Ectodermal cell (in vitro differentiated cells): ENCODE measurements around the gene PLCZ1.

Source experiments
- H3K27ac ChIP-seq: 2 replicates; pipeline ENCODE4 v1.7.0; 2013; ENCODE audit warnings: mild to moderate bottlenecking, low read depth, low read length; ENCODE audit not compliant: insufficient read depth, poor library complexity, severe bottlenecking
- H3K27me3 ChIP-seq: 2 replicates; pipeline ENCODE4 v1.7.0; 2013; ENCODE audit warnings: mild to moderate bottlenecking, low read length; ENCODE audit not compliant: insufficient read depth, control insufficient read depth, poor library complexity, severe bottlenecking
- H3K36me3 ChIP-seq: one replicate; pipeline ENCODE4 v1.7.0; 2013; ENCODE audit warnings: low read length; ENCODE audit not compliant: control insufficient read depth, insufficient read depth
- H3K4me1 ChIP-seq: one replicate; pipeline ENCODE4 v1.7.0; 2013; ENCODE audit warnings: low read length; ENCODE audit not compliant: control insufficient read depth, insufficient read depth
- H3K4me3 ChIP-seq: 2 replicates; pipeline ENCODE4 v1.7.0; 2013; ENCODE audit warnings: low read depth, low read length, control low read depth; ENCODE audit not compliant: insufficient read depth
- H3K9me3 ChIP-seq: 2 replicates; pipeline ENCODE4 v1.7.0; 2013; ENCODE audit warnings: mild to moderate bottlenecking, low read length, moderate library complexity; ENCODE audit not compliant: control insufficient read depth
- WGBS, 2 experiments: methylation state at CpG; one replicate each; pipeline ENCODE4 v1.1.7; 2013; ENCODE audit warnings: missing lambda C conversion rate in 2 of 2; 5-methylcytosine and 5-hydroxymethylcytosine counted together

PLCZ1 gene

DNA sequence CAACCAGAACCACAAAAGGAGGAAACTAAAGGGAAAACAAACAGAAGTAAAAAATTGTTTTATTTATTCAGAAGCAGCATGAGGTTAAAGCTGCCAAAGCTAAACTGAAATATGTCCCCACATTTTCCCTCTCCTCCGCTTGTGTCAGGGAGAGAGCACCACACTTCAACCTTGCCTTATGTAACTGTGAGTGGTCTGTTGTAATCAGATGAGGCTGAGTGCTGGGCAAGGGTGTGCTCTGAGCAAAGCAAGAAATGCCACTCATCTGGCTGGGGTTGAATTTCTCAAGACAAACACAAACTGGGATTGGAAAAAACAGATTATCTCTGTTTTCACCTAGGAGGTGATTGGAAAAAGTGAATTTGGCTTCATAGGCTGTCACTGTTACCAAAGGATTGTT, 12.3 kb upstream of the PLCZ1 start:
- peaks cover 26% of the 10 kb centered on the region for H3K4me1 ChIP-seq
- H3K27ac ChIP-seq, result no peak overlapping the region
- H3K9me3 ChIP-seq, result no peaks in the 10 kb centered on the region
- WGBS, 2 experiments, result 85% methylated on average over 1 of the region's 1 CpG; no CpG with 5 or more reads in 1 of the 2 experiments
- no peaks in the 10 kb centered on the region for H3K27me3 ChIP-seq
- H3K4me3 ChIP-seq, result no peak overlapping the region
- no peaks in the 10 kb centered on the region for H3K36me3 ChIP-seq

DNA sequence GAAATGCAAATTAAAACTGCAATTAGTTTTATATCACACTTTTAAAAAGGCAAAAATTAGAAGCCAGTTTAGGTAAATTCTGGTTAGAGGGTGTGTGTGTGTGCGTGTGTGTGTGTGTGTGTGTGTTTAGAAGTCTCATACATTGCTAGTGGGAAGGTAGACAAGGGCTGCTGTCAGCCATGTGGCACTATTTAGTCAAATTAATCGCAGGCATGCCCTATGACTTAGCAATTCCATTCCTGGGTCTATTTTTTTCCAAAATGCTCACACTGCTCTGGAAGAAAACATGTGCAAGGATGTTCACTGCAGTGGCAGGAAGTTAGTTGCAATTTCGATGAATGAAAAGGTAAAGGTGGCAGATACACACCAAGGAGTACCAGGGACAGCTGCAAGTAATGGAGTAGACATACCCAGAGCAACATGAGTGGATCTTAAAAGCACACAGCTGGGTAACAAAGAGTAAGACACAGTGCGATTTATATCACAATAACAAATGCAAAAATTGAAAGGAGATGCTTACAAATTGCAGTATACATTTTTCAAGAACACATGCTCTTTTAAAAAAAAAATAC, 11.7 kb upstream of the PLCZ1 start:
- H3K36me3 ChIP-seq, result no peaks in the 10 kb centered on the region
- H3K9me3 ChIP-seq, result no peaks in the 10 kb centered on the region
- H3K27me3 ChIP-seq, result no peaks in the 10 kb centered on the region
- WGBS, 2 experiments, result 92 to 96% methylated on average over 3 to 4 of the region's 4 CpGs
- H3K4me3 ChIP-seq, result no peak overlapping the region
- no peak overlapping the region for H3K27ac ChIP-seq
- H3K4me1 ChIP-seq, result peaks cover 26% of the 10 kb centered on the region

DNA sequence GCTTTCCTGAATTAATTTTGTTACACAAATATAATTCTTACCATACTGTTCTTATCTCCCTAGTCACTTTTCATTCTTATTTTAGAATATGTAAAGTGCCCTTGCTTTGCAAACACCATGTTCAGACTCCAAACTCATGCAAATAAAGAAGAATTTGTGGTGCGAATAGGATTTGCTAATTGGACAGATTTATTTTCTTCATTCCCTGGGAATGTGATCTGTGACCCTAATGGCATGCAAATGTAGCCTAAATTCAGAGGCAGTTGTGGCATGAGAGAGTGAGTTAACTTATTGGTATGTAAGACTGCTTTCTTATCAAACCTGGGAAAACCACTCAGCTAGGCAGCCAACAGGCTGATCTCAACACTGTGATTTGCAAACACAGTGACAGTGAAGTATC, 10.1 kb upstream of the PLCZ1 start:
- no peak overlapping the region for H3K27ac ChIP-seq
- no peaks in the 10 kb centered on the region for H3K27me3 ChIP-seq
- no peaks in the 10 kb centered on the region for H3K9me3 ChIP-seq
- 85 to 93% methylated on average over 1 of the region's 1 CpG for WGBS, 2 experiments
- peaks cover 11% of the 10 kb centered on the region for H3K4me1 ChIP-seq
- H3K4me3 ChIP-seq, result no peak overlapping the region
- H3K36me3 ChIP-seq, result no peaks in the 10 kb centered on the region

DNA sequence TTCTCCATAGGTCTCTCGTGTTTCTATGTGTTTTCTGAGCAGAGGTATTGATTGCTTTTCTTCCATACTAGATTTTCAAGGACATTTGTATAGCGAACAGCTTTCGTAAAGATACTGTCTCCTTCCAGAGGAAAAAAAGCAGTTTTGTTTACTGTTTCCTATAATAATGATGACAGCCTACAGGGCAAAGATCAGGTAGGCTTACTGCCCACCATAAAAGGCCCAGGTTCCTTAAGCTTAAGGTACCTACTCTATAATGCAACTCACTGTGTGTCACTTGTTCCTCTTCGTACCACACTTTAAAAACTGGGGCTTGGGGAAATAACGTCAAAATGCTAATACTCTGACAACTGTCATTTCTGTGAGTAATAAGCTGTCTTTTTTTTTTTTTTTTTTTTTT, 6.7 kb downstream of the PLCZ1 start:
- H3K4me1 ChIP-seq, result no peaks in the 10 kb centered on the region
- no peak overlapping the region for H3K27ac ChIP-seq
- H3K9me3 ChIP-seq, result peaks cover 2% of the 10 kb centered on the region
- no peaks in the 10 kb centered on the region for H3K36me3 ChIP-seq
- H3K4me3 ChIP-seq, result no peak overlapping the region
- H3K27me3 ChIP-seq, result no peaks in the 10 kb centered on the region
- WGBS, 2 experiments, result 91 to 94% methylated on average over 3 to 5 of the region's 5 CpGs

DNA sequence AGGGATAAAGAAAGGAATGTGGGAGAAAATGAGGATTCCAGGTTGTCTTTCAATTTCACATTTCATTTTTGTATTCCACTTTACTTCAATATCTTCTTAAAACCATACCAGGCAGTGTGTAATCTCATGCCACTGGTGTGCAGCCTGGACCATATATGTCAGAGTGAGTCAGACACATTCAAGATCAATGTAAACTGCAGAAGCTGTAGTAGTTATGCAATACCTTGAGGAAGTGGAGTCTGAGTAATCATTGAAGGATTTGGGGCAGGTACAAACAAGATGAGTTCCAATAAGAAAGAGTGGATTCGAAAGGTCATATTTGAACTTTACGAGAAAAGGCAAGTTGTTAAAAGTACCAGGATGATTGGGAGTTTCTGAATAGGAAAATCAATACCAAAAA, 14.1 kb downstream of the PLCZ1 start:
- WGBS, 2 experiments, result 90 to 96% methylated on average over 2 of the region's 2 CpGs
- H3K4me1 ChIP-seq, result no peaks in the 10 kb centered on the region
- H3K27me3 ChIP-seq, result no peaks in the 10 kb centered on the region
- no peaks in the 10 kb centered on the region for H3K9me3 ChIP-seq
- H3K36me3 ChIP-seq, result no peaks in the 10 kb centered on the region
- no peak overlapping the region for H3K4me3 ChIP-seq
- no peak overlapping the region for H3K27ac ChIP-seq

DNA sequence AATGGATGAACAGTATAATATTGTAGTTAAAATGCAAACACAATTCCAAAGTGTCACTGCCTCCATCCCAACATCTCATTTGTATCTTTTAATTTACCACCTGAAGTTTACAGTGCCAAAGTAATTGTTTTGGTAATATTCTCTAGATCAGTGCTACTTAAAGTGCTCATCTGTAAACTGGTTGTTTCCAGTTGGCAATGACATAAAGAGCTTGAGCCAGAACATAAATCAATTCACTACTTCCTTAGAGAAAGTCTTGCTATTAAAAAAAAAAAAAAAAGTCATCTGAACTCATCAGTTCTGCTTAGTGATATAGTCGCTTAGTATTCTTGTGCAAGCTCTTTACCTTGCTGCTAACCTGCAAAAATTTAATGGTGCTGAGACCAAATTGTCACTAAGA, 16.4 kb downstream of the PLCZ1 start:
- no peaks in the 10 kb centered on the region for H3K36me3 ChIP-seq
- H3K9me3 ChIP-seq, result no peaks in the 10 kb centered on the region
- no peak overlapping the region for H3K4me3 ChIP-seq
- no peaks in the 10 kb centered on the region for H3K27me3 ChIP-seq
- WGBS, 2 experiments, result 93 to 100% methylated on average over 1 of the region's 1 CpG
- H3K4me1 ChIP-seq, result no peaks in the 10 kb centered on the region
- no peak overlapping the region for H3K27ac ChIP-seq

DNA sequence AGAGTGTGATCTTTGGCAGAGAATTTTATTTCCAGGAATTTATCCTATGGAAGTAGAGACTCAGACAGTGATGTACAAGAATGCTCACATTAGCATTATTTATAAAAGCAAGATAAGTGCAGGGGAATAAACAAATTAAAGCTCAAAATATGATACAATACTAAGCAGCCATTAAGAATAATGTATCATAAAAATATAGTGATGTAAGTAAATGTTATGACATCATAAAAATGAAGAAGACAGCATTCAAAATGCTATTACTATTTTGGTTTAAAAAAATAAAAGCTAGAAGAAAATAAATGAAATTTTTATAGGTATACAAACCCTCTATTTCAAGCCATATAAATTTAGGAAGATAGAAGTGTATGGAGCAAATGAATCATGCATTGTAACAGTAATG, 17.1 kb downstream of the PLCZ1 start:
- H3K27ac ChIP-seq, result no peak overlapping the region
- H3K9me3 ChIP-seq, result no peaks in the 10 kb centered on the region
- no peaks in the 10 kb centered on the region for H3K27me3 ChIP-seq
- no peak overlapping the region for H3K4me3 ChIP-seq
- H3K36me3 ChIP-seq, result no peaks in the 10 kb centered on the region
- no peaks in the 10 kb centered on the region for H3K4me1 ChIP-seq

DNA sequence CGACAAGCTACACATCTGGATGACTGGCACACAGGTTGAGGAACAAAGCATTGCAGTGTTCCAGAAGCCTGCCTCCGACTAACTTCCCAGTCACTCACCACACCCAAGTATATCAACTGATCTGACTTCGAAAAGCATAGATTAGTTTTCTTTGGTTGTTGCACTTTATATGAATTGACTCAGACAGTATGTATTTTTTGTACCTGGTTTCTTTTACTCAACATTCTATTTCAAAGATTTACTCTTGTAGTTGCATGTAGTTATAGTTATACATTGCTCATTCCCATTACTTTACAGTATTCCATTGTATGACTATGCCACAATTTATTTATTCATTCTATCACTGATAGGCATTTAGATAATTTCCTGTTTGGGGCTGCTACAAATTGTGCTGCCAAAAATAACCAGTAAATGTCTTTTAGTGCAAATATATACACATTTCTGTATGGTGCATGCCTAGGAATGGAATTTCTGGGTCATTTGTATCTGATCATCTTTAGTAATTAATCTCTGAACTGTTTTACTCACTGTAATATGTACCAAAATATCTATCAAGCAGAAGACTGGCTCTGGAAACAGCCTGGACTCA, 17.8 kb downstream of the PLCZ1 start:
- Histone ChIP-seq H3K9me3 (no peaks in the 10 kb centered on the region), H3K4me3 (no peak overlapping the region), H3K27ac (no peak overlapping the region), H3K36me3 (no peaks in the 10 kb centered on the region), H3K27me3 (no peaks in the 10 kb centered on the region), H3K4me1 (no peaks in the 10 kb centered on the region)
- WGBS, 2 experiments, result 92 to 100% methylated on average over 2 of the region's 3 CpGs

DNA sequence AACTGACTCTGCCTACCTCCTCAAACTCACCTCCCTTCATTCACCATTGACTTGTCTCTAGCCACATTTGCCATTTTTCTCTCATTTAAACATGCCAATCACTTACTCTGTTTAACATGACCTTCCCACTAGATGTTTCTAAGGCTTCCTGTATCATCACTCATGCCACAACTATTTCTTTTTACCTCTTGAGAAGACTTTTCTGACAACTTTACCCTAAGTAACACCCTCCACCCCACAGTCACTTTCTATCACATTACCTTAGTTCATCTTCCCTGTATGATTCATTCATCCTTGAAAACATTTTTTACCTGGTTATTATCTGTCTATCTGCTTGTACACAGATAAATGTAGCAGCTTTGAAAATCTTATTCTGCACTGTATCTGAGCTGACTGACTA, 19.4 kb downstream of the PLCZ1 start:
- Histone ChIP-seq H3K4me1 (no peaks in the 10 kb centered on the region), H3K36me3 (no peaks in the 10 kb centered on the region), H3K9me3 (no peaks in the 10 kb centered on the region), H3K27me3 (no peaks in the 10 kb centered on the region), H3K27ac (no peak overlapping the region), H3K4me3 (no peak overlapping the region)

DNA sequence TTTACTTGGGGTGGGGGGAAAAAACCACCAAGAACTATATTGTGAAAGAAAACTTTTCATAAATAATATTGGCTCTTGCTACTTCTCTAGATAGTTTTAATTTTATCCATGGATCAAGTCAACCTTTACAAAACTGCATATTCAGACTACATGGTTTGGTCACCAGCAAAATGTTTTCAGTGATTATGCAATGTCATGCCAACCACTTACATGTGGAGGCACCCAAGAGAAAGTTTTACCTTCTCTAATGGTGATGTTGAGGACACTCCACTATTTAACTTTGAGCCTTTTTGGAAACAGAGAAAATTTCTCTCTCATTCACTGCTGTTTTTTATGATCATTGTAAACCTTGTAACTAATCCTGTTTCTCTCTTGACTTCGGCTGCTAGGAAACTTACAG, 21.6 kb downstream of the PLCZ1 start:
- no peaks in the 10 kb centered on the region for H3K4me1 ChIP-seq
- H3K4me3 ChIP-seq, result no peak overlapping the region
- 83 to 100% methylated on average over 1 of the region's 1 CpG for WGBS, 2 experiments
- no peaks in the 10 kb centered on the region for H3K9me3 ChIP-seq
- H3K36me3 ChIP-seq, result no peaks in the 10 kb centered on the region
- no peak overlapping the region for H3K27ac ChIP-seq
- H3K27me3 ChIP-seq, result no peaks in the 10 kb centered on the region

DNA sequence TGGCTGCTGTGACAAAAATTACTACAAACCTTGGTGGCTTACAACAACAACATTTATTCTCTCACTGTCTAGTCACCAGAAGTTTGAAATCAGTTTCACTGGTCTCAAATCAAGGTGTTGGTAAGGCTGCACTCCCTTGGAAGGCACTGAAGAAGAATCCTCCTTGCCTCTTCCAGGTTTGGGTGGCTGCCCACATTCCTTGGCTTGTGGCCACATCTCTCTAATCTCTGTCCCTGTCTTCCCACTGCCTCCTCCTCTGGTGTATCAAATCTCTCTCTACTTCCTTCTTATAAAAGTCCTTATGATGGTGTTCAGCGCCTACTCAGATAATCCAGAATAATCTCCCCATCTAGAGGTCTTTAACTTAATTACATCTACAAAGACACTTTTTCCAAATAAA, 31.0 kb downstream of the PLCZ1 start:
- H3K4me3 ChIP-seq, result no peak overlapping the region
- peaks cover 8% of the 10 kb centered on the region for H3K4me1 ChIP-seq
- H3K36me3 ChIP-seq, result no peaks in the 10 kb centered on the region
- no peak overlapping the region for H3K27ac ChIP-seq
- H3K27me3 ChIP-seq, result no peaks in the 10 kb centered on the region
- peaks cover 2% of the 10 kb centered on the region for H3K9me3 ChIP-seq
- 96 to 100% methylated on average over 1 of the region's 1 CpG for WGBS, 2 experiments
